Adipose tissue (tissue), 3 donors: ENCODE measurements around the gene PCDH9. TPM values are rescaled to one million over a fixed set of nuclear protein-coding genes. Genes with fewer than 3 reads are reported as not detected.

Experiments used
- H3K27ac ChIP-seq: one replicate; pipeline ENCODE4 v1.5.1; 2013; ENCODE audit warnings: low read depth, low read length
- WGBS, 3 donors: extraction: QIAGEN DNeasy Blood & Tissue Kit; methylation state at CpG; one replicate each; pipeline ENCODE4 v1.1.7; 2013; 5-methylcytosine and 5-hydroxymethylcytosine counted together
- polyA plus RNA-seq, 3 donors: library from polyadenylated mRNA; stranded (reverse); fragments of 200-250 nt; gene quantifications; one replicate each; pipeline ENCODE4 v1.2.3, GENCODE V29; 2013
- donor health status: healthy with polysubstance abuse.
- donor health status: Bipolar disorder and iron deficiency.
- donor health status: healthy.

Gene PCDH9
- polyA plus RNA-seq, 3 donors: 0.49 to 1.7 (median 1.0) TPM

DNA sequence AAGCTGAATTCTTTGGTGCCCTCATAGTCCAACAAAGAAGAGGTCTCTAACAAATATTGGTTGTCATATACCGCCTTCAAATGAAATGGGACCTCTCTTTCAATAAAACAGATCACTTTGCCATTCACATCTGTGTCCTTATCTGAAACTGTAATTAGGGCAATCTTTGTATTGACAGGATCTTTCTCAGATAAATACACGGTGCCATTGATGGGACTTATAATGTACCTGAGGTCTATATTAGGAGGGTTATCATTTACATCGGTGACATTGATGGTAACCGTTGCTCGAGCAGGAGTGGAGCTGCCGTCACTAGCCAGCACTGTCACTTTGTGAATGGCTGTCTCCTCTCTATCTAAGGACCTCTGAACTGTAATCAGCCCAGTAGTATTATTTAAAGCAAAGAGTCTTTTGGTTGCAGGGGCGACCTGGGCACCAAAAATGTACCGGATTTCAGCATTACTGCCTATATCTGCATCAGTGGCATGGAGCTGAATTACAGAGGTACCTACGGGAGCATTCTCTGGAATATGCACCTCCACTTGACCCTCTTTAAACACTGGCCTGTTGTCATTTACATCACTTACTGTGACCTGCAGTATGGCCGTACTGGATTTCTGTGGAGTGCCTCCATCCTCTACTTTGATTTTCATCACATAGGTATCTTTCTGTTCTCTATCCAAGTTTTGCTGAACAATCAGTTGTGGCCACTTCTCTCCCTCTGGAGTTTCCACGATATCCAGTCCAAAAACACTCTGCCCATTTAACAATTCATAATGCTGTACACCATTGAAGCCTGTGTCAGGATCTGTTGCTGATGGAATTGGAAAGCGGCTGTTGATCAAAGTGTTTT is 2.8 kb downstream of the PCDH9 start:
- 77 to 92% (median 90%) methylated on average over 12 of the region's 12 CpGs for WGBS, 3 donors
- H3K27ac ChIP-seq: no peak overlapping the region

DNA sequence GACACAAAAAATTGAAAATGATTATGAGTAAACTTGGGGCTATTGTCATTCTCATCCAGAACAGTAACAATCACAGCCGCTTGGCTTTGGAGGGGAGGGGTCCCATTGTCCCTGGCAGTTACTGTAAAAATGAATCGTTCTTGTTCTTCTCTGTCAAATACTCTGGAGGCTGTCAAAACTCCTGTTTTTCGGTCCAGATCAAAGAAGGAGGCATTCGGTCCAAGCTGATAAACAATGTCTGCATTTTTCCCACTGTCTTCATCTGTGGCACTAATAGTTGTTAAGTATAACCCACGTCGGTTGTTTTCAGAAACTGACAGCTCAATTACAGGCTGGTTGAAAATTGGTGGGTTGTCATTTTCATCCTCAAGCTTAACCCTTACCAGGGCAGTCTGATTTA is 3.4 kb downstream of the PCDH9 start:
- no peak overlapping the region for H3K27ac ChIP-seq
- WGBS, 3 donors: 51 to 79% (median 68%) methylated on average over 6 of the region's 6 CpGs

DNA sequence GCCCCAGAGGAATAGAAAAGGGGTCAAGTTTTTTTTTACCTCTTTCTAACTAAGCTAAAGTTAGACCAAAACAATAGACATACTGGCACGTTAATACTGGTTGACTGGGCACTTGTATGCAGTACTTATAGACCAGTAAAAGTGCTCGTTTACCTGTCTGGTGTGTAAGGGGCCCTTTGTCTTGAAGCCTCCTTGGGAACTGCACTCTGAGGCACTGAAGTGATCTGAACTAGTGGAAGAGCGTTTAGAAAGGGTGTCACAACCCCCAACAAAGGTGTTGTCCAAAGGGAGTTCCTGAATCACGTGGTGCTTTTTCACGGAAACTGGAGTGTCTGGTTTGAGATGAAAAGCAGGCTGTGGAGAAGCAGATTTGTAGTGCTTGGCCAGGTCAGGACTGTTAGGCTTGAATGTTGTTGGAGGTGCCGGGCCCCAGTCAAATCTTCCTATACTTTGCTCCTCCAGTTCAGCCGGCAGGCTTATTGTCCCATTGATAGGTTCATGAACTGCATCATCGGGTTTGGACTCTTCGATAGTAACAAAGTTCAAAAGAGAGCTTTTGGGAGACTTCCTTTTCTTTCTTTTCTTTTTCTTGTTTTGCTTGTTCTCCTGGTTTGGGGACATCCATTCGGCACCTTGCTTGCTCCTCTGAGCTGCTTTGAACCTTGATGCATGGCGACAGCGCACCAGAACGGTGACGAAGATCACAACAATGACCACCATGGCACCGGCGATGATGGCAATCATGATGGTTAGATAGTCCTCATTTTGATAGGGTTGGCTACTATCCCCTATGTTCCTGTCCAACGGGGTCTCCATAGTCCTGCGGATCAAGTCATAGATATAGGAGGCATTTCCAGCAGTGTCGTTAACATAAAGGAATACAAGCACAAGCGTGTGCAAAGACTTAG is 4.6 kb downstream of the PCDH9 start:
- H3K27ac ChIP-seq: no peak overlapping the region
- 77 to 87% (median 86%) methylated on average over 20 of the region's 20 CpGs for WGBS, 3 donors

DNA sequence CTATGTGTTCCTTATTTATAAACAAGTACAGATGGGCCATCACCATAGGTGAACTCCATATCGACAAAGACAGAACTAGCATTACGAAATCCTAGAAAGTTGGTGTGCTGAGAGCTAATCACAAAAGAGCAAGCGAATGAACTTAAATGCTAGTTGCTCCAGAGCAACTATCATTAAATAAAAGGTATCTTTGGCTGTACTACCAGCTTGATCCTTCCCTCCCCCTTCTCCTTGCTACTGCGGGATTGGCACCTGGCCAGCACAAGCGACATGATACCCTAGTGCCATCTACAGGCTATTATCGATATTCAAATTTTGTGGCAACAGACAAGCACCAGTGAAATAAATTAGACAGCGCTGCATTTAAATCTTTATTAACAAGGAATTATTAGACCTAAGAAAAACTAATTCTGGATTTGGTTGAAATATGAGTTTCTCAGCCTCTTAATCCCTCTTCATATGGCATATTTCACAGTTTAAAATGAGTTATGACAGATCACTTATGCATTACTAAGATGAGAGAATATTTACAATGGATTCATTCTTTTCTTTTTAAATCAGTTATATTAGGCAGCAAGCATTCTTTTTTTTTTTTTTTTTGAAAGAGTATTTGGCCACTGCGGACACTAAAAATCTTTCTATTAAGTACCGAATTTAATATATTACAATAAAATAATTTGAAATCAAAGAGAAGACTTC is 5.8 kb downstream of the PCDH9 start:
- 15 to 20% (median 19%) methylated on average over 9 of the region's 9 CpGs for WGBS, 3 donors
- H3K27ac ChIP-seq: no peak overlapping the region

DNA sequence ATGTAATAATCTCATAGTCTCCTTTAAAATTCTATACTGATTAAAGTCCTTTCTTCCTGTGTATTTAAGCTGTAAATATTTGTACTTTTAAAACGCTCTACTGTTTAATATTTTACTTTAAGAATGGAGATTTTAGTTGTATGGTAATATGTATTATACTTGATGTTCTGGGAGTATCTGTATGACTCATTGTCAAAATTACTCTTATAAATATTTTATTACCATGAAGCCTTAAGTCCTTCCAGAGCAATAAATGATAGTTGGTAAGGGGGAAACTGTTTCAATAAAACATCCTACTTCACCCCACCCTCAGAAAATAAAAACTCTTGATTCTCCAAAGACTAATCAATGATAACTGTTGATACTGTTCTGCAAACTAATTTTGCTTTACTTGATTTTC is 6.4 kb downstream of the PCDH9 start:
- WGBS, 3 donors: 35 to 65% (median 60%) methylated on average over 1 of the region's 1 CpG
- no peak overlapping the region for H3K27ac ChIP-seq

DNA sequence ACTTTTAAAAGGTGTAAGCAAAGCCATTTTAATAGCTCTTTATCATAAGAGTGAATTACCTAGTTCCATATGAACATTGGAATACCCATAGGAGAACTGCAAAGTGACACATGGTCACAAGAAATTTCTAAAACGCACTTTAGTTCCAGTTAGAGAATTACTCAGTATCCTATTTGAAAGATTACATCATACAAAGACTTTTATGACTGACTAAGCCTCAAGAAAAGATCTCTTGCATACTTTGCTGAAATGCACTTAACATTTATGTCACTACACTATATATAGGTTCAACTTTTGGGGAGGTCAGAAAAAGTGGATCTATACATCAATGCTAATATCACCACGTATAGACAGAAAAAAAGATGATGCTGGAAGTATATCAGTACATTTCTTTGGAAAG is 7.1 kb downstream of the PCDH9 start:
- no peak overlapping the region for H3K27ac ChIP-seq
- WGBS, 3 donors: 47 to 71% (median 53%) methylated on average over 2 of the region's 2 CpGs

DNA sequence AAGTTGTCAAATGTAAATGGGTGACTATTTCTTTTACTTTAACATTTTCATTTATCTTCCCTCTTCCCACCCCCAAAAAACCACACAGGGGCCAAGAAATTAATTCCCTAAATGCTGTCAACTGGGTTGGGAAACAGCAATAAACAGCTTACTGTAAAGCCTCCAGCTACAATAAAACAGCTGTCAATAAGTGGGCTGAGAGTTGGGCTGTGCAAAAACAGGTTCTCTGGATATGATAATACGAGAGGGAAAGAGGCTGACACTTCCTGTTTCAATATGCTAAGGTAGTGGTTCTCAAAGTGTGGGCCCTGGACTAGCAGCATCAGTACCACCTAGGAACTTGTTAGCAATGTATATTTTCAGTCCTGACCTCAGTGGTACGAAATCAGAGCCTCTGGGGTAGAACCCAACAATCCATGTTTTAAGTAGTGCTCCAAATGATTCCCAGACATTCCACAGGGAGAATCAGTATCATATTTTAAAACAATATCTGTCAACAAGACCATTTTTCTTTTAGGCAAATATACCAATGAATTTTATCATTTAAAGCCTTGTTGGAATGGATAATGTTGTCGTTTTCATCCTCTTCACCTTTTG is 8.4 kb downstream of the PCDH9 start:
- whole genome bisulfite sequencing, 3 donors: 60 to 62% (median 61%) methylated on average over 3 of the region's 3 CpGs
- H3K27ac ChIP-seq: no peak overlapping the region

DNA sequence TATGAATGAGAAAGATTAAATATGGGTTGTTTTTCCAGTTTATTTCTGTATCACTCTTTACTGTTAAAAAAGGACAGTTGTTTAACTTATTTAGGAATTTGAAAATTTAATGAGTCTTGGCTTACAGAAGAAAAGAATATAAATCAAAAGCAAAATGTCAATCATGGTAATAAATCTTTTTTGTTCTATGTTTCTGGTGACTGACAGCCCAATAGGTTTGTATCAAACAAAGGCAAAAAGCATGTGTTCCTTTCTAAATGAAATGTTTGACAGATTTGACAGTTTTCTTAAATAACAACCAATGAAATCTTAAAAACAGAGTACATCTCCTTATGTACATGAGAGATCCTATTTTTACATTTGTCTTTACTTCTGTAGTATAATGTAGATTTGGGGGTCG is 11.0 kb downstream of the PCDH9 start:
- 88 to 98% (median 91%) methylated on average over 1 of the region's 1 CpG for WGBS, 3 donors
- H3K27ac ChIP-seq: no peak overlapping the region

DNA sequence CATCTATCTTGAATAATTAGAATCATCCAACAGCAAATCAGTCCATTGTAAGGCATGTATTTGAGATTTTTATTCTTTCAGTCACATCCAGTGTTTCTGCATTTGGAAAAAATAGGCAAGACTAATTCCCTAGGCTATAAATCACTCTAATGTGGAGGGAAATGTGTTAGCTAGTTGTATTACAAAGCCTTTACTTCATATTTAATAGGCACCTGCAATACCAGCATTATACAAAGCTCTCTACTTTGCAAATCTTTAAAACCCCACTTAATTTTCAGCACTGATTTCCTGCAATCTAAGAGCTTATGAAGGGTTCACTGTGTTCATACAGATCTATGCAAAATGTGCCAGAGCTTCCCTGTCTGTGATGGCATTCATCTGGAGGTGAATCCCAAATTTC is 12.3 kb downstream of the PCDH9 start:
- no peak overlapping the region for H3K27ac ChIP-seq

DNA sequence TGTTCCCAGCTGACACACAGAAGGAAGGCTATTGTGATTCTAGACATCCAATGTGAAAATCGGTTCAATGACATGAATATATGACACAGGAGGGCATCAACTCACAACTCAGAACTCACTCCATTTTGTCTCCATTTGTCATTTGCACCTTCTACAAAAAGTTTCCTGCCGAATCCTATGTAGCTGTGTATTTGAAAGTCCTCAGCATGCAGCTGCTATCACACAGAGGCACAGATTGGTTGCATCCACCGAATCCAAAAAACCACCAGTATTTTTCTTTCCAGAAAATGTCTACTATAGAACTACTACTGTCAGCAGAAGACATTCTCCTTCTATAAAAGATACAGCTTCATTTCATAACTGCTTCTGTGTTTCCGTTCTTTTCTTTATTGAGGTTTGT is 13.3 kb downstream of the PCDH9 start:
- whole genome bisulfite sequencing, 3 donors: 79 to 90% (median 84%) methylated on average over 4 of the region's 4 CpGs
- H3K27ac ChIP-seq: no peak overlapping the region

DNA sequence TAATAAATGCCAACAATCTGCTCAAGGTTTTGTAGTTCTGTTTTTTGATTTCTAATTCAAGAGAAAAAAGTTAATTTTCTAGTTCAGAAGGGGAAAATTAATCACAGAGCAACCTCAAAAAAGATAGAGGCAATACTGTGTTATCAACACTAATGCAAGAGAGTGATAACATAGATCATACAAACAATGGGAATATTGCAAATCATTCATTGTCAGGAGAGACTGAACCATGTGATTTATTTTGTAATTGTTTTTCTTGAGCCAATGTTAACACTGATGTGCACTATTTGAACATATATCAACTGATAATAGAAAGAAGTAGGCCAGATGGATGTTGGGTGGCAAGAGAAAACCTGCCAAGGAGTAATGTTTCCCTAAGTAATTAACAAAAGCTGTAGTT is 19.9 kb downstream of the PCDH9 start:
- no peak overlapping the region for H3K27ac ChIP-seq

DNA sequence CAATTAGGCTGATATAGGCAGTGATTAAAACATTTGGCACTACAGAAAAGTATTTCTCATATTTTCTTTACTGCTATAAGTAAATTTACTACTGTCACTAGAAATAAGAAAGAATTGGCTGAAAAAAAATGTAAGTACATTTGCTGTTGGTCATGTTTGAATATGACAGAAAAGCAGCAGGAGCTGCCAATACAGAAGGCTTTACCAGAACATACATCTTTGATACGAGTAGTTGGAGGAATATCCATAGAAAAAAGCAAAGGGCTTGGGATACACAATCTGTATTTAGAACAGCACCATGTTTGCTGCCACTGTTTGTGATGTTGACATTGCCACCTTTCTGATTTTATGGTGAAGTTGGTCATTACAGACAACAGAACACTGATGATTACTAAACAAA is 21.6 kb downstream of the PCDH9 start:
- 69 to 86% (median 79%) methylated on average over 1 of the region's 1 CpG for WGBS, 3 donors

DNA sequence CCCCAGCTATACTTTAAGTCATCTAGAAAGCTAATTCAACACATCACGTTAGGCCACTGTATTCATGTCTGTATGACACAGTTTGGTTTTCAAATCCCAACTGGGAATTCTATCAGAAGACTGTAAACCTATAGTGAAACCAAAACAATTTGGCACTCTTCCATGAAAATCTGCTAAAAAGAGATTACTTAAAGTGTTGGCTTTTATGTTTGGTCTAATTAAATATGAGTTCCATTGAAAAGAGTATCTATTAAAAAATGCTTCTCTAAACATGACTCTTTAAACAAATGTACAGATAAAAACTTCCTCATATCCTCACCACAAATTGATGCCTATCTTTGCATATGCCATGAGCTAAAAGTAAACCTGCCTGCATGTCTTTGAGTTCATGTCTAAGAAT is 25.4 kb downstream of the PCDH9 start:
- no peak overlapping the region for H3K27ac ChIP-seq
- WGBS, 3 donors: 63 to 86% (median 65%) methylated on average over 1 of the region's 1 CpG

More for the DNA sequence above, 21.6 kb downstream of the PCDH9 start:
- H3K27ac ChIP-seq: no peak overlapping the region

DNA sequence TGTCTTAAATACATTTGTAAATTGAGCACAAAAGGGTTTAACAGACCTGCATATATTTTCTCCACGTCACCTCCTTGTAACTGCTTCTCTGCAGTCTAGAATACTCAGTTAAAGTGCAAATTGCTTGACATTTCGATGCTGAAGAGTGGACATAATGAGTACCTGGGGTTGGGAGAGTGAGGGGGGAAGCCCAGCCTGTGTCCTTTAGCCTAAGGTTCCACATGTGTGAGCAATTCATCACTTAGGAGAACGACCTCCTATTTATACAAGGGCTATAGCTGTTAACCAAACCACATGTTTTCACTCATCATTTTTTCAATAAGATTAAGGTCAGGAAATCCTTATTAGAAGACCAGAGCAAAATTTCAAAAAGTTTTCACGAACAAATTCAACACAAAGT is 29.5 kb downstream of the PCDH9 start:
- H3K27ac ChIP-seq: no peak overlapping the region
- 61 to 66% (median 63%) methylated on average over 4 of the region's 4 CpGs for WGBS, 3 donors

DNA sequence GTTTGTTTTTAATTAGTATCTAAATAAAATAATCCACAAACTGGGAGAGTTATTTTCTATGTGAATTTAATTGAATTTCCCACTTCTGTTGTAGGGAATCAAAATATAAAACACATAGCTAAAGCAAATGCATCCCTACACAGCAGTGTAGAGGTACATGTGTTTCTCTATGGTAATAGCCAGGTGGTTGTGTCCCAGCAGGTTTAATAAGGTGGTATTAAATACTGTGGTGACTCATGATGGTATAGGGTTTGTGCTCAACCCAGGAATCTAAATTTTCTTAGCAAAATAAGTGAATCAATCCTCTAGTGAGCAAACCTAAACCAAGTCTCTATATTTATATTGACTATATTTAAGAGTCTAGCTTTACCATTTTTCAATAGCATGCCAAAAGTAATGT is 30.0 kb downstream of the PCDH9 start:
- no peak overlapping the region for H3K27ac ChIP-seq

DNA sequence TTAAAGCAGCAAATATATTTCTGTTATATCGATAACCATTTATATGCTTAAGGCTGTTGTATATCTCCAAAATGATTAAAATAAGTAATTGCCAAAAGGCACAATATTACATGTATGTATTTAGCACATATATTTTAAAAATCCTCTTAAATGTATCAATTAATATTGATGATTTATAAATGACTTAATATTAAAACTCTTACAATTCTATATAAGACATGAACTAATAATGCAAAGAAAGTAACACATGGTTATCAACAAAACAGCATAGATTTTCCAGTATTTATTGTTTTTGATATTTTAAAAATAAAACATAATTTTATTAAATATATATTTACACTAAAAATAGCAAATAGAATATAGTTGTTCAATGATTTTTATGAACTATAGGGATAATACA is 32.4 kb downstream of the PCDH9 start:
- WGBS, 3 donors: 96 to 100% (median 99%) methylated on average over 1 of the region's 1 CpG

DNA sequence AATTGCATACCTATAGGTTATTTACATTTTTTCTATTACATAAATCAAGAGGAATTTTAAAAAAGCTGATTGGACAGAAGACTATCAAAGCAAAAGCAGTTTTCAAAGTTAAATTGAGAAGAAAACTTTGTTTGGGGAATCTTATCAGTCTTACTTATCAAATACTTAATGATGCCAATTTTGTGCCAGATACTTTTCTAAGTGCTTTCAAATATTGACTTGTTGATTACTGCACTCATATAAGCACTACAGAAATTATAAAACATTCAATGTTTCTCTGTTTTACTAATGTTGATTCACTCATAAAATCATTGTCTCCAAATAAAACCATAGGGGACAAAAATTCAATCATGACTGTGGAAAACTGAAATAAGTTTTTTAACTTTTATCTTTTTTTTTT is 36.2 kb downstream of the PCDH9 start:
- no peak overlapping the region for H3K27ac ChIP-seq

More for the DNA sequence above, 32.4 kb downstream of the PCDH9 start:
- no peak overlapping the region for H3K27ac ChIP-seq

DNA sequence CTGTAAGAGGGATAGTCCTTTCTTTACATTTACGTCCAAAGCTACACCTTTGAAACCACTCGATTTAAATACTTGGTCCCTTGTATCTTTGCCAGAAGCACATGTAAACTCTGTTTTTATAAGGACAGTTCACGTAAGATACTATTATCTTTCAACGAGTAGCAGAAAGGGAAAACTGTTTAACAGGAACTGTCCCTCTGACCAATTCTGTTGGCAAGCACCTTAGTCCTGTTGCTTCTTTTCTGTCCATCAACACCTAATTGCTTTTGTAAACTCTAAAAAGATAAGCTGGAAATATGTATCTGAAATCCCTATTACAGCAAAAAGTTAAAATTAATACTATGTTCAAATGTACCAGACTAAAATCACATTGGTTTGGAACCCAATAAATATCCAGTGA is 37.4 kb downstream of the PCDH9 start:
- WGBS, 3 donors: 76 to 88% (median 81%) methylated on average over 4 of the region's 4 CpGs

More for the DNA sequence above, 37.4 kb downstream of the PCDH9 start:
- no peak overlapping the region for H3K27ac ChIP-seq
